Gastrocnemius medialis (tissue), 4 donors: ENCODE results near the gene ADGRD2.

ENCODE experiments used
- CTCF ChIP-seq, 5 experiments: fragments of 450-650 bp in 3 of 5; fragments of 200-600 bp in 2 of 5; sonication (generic) in 2 of 5; IDR thresholded peaks in 4 of 5; conservative IDR thresholded peaks in 1 of 5; 1 replicate in 4 of 5; 2 replicates in 1 of 5; pipeline ENCODE4 v1.5.1; 2016 to 2019; ENCODE audit warnings: antibody characterized with exemption in 5 of 5, mild to moderate bottlenecking in 3 of 5, moderate library complexity in 3 of 5
- POLR2A ChIP-seq, 2 donors: fragments of 450-650 bp; IDR thresholded peaks; one replicate each; pipeline ENCODE4 v1.6.1; 2017; ENCODE audit warnings: antibody characterized with exemption in 2 of 2, mild to moderate bottlenecking in 2 of 2, moderate library complexity in 2 of 2

GRCh38 chr9:124471761-124472160 is 21.5 kb downstream of the ADGRD2 start:
- TF ChIP-seq POLR2A (IDR thresholded peaks at IDR 0.05) (no peak), CTCF (IDR thresholded peaks at IDR 0.05 in 4 of 5, conservative IDR thresholded peaks at IDR 0.05 in 1 of 5) (no peak)
